H1 (cell line): ENCODE measurements around the gene HSPA4. TPM values are rescaled to one million over a fixed set of nuclear protein-coding genes. Genes with fewer than 3 reads are reported as not detected.

Experiments
- CTCF ChIA-PET: fragments of 300-600 bp; sonication (Branson Sonifier 250); formaldehyde crosslinking; loops from one replicate; lab custom pipeline; 2021; ENCODE audit not compliant: partially characterized antibody; lab: Charles Lee
- POLR2A ChIA-PET: fragments of 300-600 bp; sonication (Branson Sonifier 250); formaldehyde crosslinking; loops from one replicate; lab custom pipeline; 2021; ENCODE audit warnings: inconsistent platforms; ENCODE audit not compliant: partially characterized antibody; lab: Charles Lee
- DNase-seq, 2 experiments: peaks; one replicate each; pipeline versions ENCODE4 v3.0.0 to v3.0.0-alpha.2; 2010 to 2022; ENCODE audit warnings: low spot score in 2 of 2, low read depth in 1 of 2, mixed read lengths in 1 of 2
- FAIRE-seq: peaks from 2 replicates; lab custom pipeline; 2011; peaks lifted over from hg19 to GRCh38; lab: Jason Lieb, UNC
- H2AFZ ChIP-seq: 2 replicates; pipeline ENCODE4 v1.8.1; 2012; ENCODE audit warnings: low read length, inconsistent platforms
- H2AK5ac ChIP-seq: 2 replicates; pipeline ENCODE4 v1.6.1; 2013; ENCODE audit warnings: low read depth, low read length
- H2BK120ac ChIP-seq: replicated peaks from 2 replicates; pipeline ENCODE3; 2013; ENCODE audit warnings: low read depth, low read length, inconsistent platforms
- H2BK12ac ChIP-seq: 2 replicates; pipeline ENCODE4 v1.6.1; 2013; ENCODE audit warnings: low read depth, low read length
- H2BK15ac ChIP-seq: 2 replicates; pipeline ENCODE4 v1.6.1; 2013; ENCODE audit warnings: low read length
- H2BK20ac ChIP-seq: 2 replicates; pipeline ENCODE4 v1.6.1; 2013; ENCODE audit warnings: low read length
- H2BK5ac ChIP-seq: 2 replicates; pipeline ENCODE4 v1.6.1; 2013; ENCODE audit warnings: low read depth, low read length
- H3K14ac ChIP-seq: 2 replicates; pipeline ENCODE4 v1.6.1; 2013; ENCODE audit warnings: inconsistent platforms; ENCODE audit not compliant: insufficient read length
- H3K18ac ChIP-seq: 2 replicates; pipeline ENCODE4 v1.6.1; 2013; ENCODE audit warnings: low read length; ENCODE audit errors: extremely low read depth
- H3K23ac ChIP-seq: 2 replicates; pipeline ENCODE4 v1.6.1; 2013; ENCODE audit warnings: inconsistent platforms; ENCODE audit not compliant: insufficient read length
- H3K23me2 ChIP-seq: 2 replicates; pipeline ENCODE4 v1.6.1; 2013; ENCODE audit warnings: low read depth, low read length
- H3K27ac ChIP-seq: 2 replicates; pipeline ENCODE4 v1.6.1; 2011; ENCODE audit warnings: low read depth, low read length, inconsistent platforms
- H3K27me3 ChIP-seq, 4 experiments: replicated peaks in 1 of 4; 1 replicate in 1 of 4; 2 replicates in 3 of 4; pipeline versions ENCODE4 v1.6.1 to v1.8.1; 2011 to 2013; ENCODE audit warnings: low read length in 3 of 4, mild to moderate bottlenecking in 3 of 4, inconsistent platforms in 2 of 4, mixed read lengths in 2 of 4, moderate library complexity in 1 of 4; ENCODE audit not compliant: control insufficient read depth in 3 of 4, insufficient read depth in 3 of 4; ENCODE audit errors: extremely low read depth in 1 of 4
- H3K36me3 ChIP-seq, 4 experiments: 2 replicates each; pipeline versions ENCODE4 v1.6.1 to v1.8.1; 2011 to 2013; ENCODE audit warnings: mild to moderate bottlenecking in 4 of 4, low read length in 3 of 4, moderate library complexity in 2 of 4, control low read depth in 1 of 4, inconsistent platforms in 1 of 4; ENCODE audit not compliant: insufficient read depth in 4 of 4, control insufficient read depth in 2 of 4
- H3K4ac ChIP-seq: replicated peaks from 2 replicates; pipeline ENCODE3; 2013; ENCODE audit warnings: low read length, low read depth, mixed read lengths, inconsistent platforms; ENCODE audit not compliant: insufficient read length
- H3K4me1 ChIP-seq, 4 experiments: replicated peaks in 1 of 4; 1 replicate in 1 of 4; 2 replicates in 3 of 4; pipeline versions ENCODE4 v1.6.1 to v1.8.1; 2011 to 2013; ENCODE audit warnings: low read length in 3 of 4, inconsistent platforms in 2 of 4, mixed read lengths in 1 of 4; ENCODE audit not compliant: insufficient read depth in 4 of 4, control insufficient read depth in 3 of 4
- H3K4me2 ChIP-seq, 2 experiments: 2 replicates each; pipeline versions ENCODE4 v1.6.1 to v1.8.1; 2011 to 2013; ENCODE audit warnings: low read depth in 2 of 2, low read length in 2 of 2, control low read depth in 1 of 2, inconsistent platforms in 1 of 2, mild to moderate bottlenecking in 1 of 2; ENCODE audit not compliant: insufficient read depth in 1 of 2
- H3K4me3 ChIP-seq, 4 experiments: fragments of 200-600, 300-600 bp in 1 of 4; sonication (generic), shearing (Covaris generic), sonication (Bioruptor Twin) in 1 of 4; 2 replicates each; pipeline versions ENCODE4 v1.5.1 to v1.8.1; 2011 to 2016; ENCODE audit warnings: low read length in 4 of 4, low read depth in 3 of 4, control low read depth in 2 of 4, inconsistent platforms in 2 of 4, mild to moderate bottlenecking in 2 of 4, mixed read lengths in 1 of 4, moderate library complexity in 1 of 4; ENCODE audit not compliant: insufficient read depth in 2 of 4; ENCODE audit errors: extremely low read depth in 1 of 4
- H3K56ac ChIP-seq: replicated peaks from 2 replicates; pipeline ENCODE3; 2013; ENCODE audit warnings: low read depth, mild to moderate bottlenecking, mixed read lengths, low read length, inconsistent platforms; ENCODE audit not compliant: insufficient read length
- H3K79me1 ChIP-seq: 2 replicates; pipeline ENCODE4 v1.6.1; 2013; ENCODE audit warnings: low read depth, low read length, control low read depth
- H3K79me2 ChIP-seq, 2 experiments: 2 replicates each; pipeline versions ENCODE4 v1.6.1 to v1.8.1; 2012 to 2013; ENCODE audit warnings: low read length in 2 of 2, mild to moderate bottlenecking in 2 of 2, inconsistent platforms in 1 of 2; ENCODE audit not compliant: insufficient read depth in 2 of 2, control insufficient read depth in 1 of 2
- H3K9ac ChIP-seq, 4 experiments: replicated peaks in 1 of 4; 1 replicate in 1 of 4; 2 replicates in 3 of 4; pipeline versions ENCODE4 v1.6.1 to v1.8.1; 2011 to 2013; ENCODE audit warnings: low read depth in 3 of 4, low read length in 3 of 4, control low read depth in 2 of 4, mild to moderate bottlenecking in 2 of 4, moderate library complexity in 2 of 4, inconsistent platforms in 1 of 4; ENCODE audit errors: extremely low read depth in 1 of 4
- H3K9me3 ChIP-seq, 2 experiments: 2 replicates each; pipeline versions ENCODE4 v1.6.1 to v1.8.1; 2012 to 2013; ENCODE audit warnings: mild to moderate bottlenecking in 2 of 2, moderate library complexity in 2 of 2, control low read depth in 1 of 2, inconsistent platforms in 1 of 2, low read depth in 1 of 2, low read length in 1 of 2, mixed read lengths in 1 of 2; ENCODE audit not compliant: insufficient read depth in 2 of 2
- H4K20me1 ChIP-seq, 2 experiments: replicated peaks in 1 of 2; 2 replicates each; pipeline versions ENCODE3 to v1.8.1; 2011 to 2013; ENCODE audit warnings: inconsistent platforms in 2 of 2, low read length in 2 of 2, mild to moderate bottlenecking in 1 of 2; ENCODE audit not compliant: insufficient read depth in 2 of 2, control insufficient read depth in 1 of 2
- H4K5ac ChIP-seq: 2 replicates; pipeline ENCODE4 v1.6.1; 2013; ENCODE audit warnings: low read length, low read depth, mixed read lengths, inconsistent platforms; ENCODE audit not compliant: insufficient read length
- H4K8ac ChIP-seq: 2 replicates; pipeline ENCODE4 v1.8.0; 2013; ENCODE audit warnings: mild to moderate bottlenecking, moderate library complexity, low read length, inconsistent platforms; ENCODE audit not compliant: insufficient read depth; ENCODE audit errors: extremely low read depth
- H4K91ac ChIP-seq: replicated peaks from 2 replicates; pipeline ENCODE3; 2013; ENCODE audit warnings: low read length, mixed read lengths, inconsistent platforms; ENCODE audit not compliant: insufficient read length
- CBX5 ChIP-seq: fragments of 300-800, 300-1000 bp; sonication (generic); IDR thresholded peaks from 2 replicates; pipeline ENCODE4 v1.7.1; 2016; ENCODE audit warnings: antibody characterized with exemption, low read length, low read depth
- FOSL1 ChIP-seq: IDR thresholded peaks from 2 replicates; pipeline ENCODE4 v1.6.1; 2011; ENCODE audit warnings: mild to moderate bottlenecking, low read depth, low read length, moderate library complexity; ENCODE audit not compliant: insufficient read depth
- GABPA ChIP-seq: IDR thresholded peaks from 2 replicates; pipeline ENCODE4 v1.6.1; 2011; ENCODE audit warnings: mild to moderate bottlenecking, low read length, moderate library complexity, borderline replicate concordance; ENCODE audit not compliant: insufficient read depth
- KDM4A ChIP-seq: IDR thresholded peaks from one replicate; pipeline ENCODE4 v1.7.1; 2012; ENCODE audit warnings: low read depth, mild to moderate bottlenecking, moderate library complexity, low read length, inconsistent platforms; ENCODE audit not compliant: severe bottlenecking
- RBBP5 ChIP-seq: IDR thresholded peaks from 2 replicates; pipeline ENCODE4 v1.7.1; 2012; ENCODE audit warnings: low read depth, mild to moderate bottlenecking, inconsistent platforms, low read length, moderate library complexity, borderline replicate concordance
- SAP30 ChIP-seq: fragments of 300-600 bp; sonication (generic); IDR thresholded peaks from 2 replicates; pipeline ENCODE4 v1.7.1; 2012; ENCODE audit warnings: low read length, moderate library complexity, mild to moderate bottlenecking, inconsistent platforms; ENCODE audit not compliant: insufficient read depth, insufficient replicate concordance
- SIRT6 ChIP-seq: IDR thresholded peaks from one replicate; pipeline ENCODE4 v1.7.1; 2012; ENCODE audit warnings: low read length, inconsistent platforms
- WGBS, 2 experiments: shearing (Covaris generic) in 1 of 2; methylation state at CpG; one replicate each; pipeline versions ENCODE4 v1.1.6 to v1.1.7; 2013 to 2015; ENCODE audit warnings: low lambda C conversion rate in 2 of 2, mixed read lengths in 2 of 2, inconsistent platforms in 1 of 2, low coverage in 1 of 2, missing lambda C conversion rate in 1 of 2; ENCODE audit not compliant: insufficient replicate concordance in 2 of 2, insufficient coverage in 1 of 2, insufficient read length in 1 of 2; ENCODE audit errors: extremely low coverage in 1 of 2, missing lambda C conversion rate in 1 of 2; 5-methylcytosine and 5-hydroxymethylcytosine counted together
- long read RNA-seq, 2 experiments: library from RNA in 1 of 2; library from capped mRNA in 1 of 2; stranded (forward); transcript quantifications; one replicate each; pipeline ENCODE4 v2.0.0, GENCODE V29; 2021; ENCODE audit warnings: inconsistent platforms in 1 of 2
- polyA minus RNA-seq, 3 experiments: library from RNA; depleted of rRNA, polyadenylated mRNA; stranded (reverse); fragments of >200 nt; gene quantifications; 1 replicate in 2 of 3; 2 replicates in 1 of 3; pipeline ENCODE4 v1.2.3, GENCODE V29; 2011
- polyA plus RNA-seq, 7 experiments: library from polyadenylated mRNA; depleted of rRNA in 3 of 7; stranded (reverse) in 5 of 7; unstranded in 2 of 7; fragments of >200 nt in 5 of 7; fragments of 200-250 nt in 2 of 7; gene quantifications; 1 replicate in 5 of 7; 2 replicates in 1 of 7; 4 replicates in 1 of 7; pipeline versions ENCODE4 v1.2.1 to v1.2.3, GENCODE V29; 2011 to 2013; ENCODE audit warnings: missing spikeins in 2 of 7, mixed read lengths in 2 of 7
- total RNA-seq: library from RNA; stranded (reverse); fragmentation: NEBNext Ultra II Directional; extraction: Animal tissue kit (Norgen Biotek cat#: 25700); gene quantifications from 2 replicates; pipeline ENCODE4 v1.2.1, GENCODE V29; 2021

Gene HSPA4
- total RNA-seq, result 411 and 445 TPM in 2 replicates
- 24.6 and 28.9 TPM in 2 replicates for polyA plus RNA-seq (2011; rRNA removed)
- 65.7 TPM for polyA plus RNA-seq (2011; cell fraction: cytosol; rRNA removed)
- polyA plus RNA-seq (2011; cell fraction: nucleus; rRNA removed), result 20.2 TPM
- 175 to 362 TPM (median 194 TPM) in 4 replicates for polyA plus RNA-seq (2012, experiment 1 of 2)
- polyA plus RNA-seq (2012, experiment 2 of 2), result 28.9 TPM
- 279 TPM for polyA plus RNA-seq (2013, experiment 1 of 2)
- 299 TPM for polyA plus RNA-seq (2013, experiment 2 of 2)
- polyA minus RNA-seq (2011; rRNA and poly(A)+ RNA removed), result 88.3 and 112 TPM in 2 replicates
- 115 TPM for polyA minus RNA-seq (2011; cell fraction: cytosol; rRNA and poly(A)+ RNA removed)
- polyA minus RNA-seq (2011; cell fraction: nucleus; rRNA and poly(A)+ RNA removed), result 48.9 TPM
- long read RNA-seq, experiment 1, full-length matches to known transcripts, result 32 of 222 reads
- long read RNA-seq, experiment 1, partial matches to known transcripts, result 170 of 222 reads
- long read RNA-seq, experiment 1, other reads (novel, unspliced or antisense), result 20 of 222 reads
- long read RNA-seq, experiment 2, full-length matches to known transcripts, result 87 of 221 reads
- long read RNA-seq, experiment 2, partial matches to known transcripts, result 123 of 221 reads
- long read RNA-seq, experiment 2, other reads (novel, unspliced or antisense), result 11 of 221 reads

GRCh38 chr5:133051542-133052316 lies at the start of gene HSPA4:
Gene HSPA4 (plus strand): TSS chr5:133052013. CDS start chr5:133052251, 238 bp downstream.
- H2BK5ac ChIP-seq, result peak within 1 kb of the TSS; percentile 99
- peak within 1 kb of the TSS; percentile 94 to 100 (median 96) for H3K9ac ChIP-seq
- H3K27me3 ChIP-seq, result no peaks in the 10 kb centered on the region
- H4K91ac ChIP-seq, result peak within 1 kb of the TSS; percentile 94
- peak within 1 kb of the TSS; percentile 63 for H3K4ac ChIP-seq
- 0 out of 2 replicates have a peak within 1 kb of the TSS, but pooled peaks have one; percentile 64 for H2BK20ac ChIP-seq
- peak; percentile 36 for FAIRE-seq
- H3K18ac ChIP-seq, result peak within 1 kb of the TSS; percentile 99
- H3K4me3 ChIP-seq, result peak within 1 kb of the TSS; percentile 80 to 99 (median 97)
- 1% methylated on average over 63 of the region's 68 CpGs; no CpG with 5 or more reads in 1 of the 2 experiments for WGBS, 2 experiments
- no peaks in the 10 kb centered on the region for H3K9me3 ChIP-seq
- peaks cover 0 to 8% (median 2%) of the 10 kb centered on the region in 4 experiments; a peak in 4 of 7 replicates for H3K4me1 ChIP-seq
- peak within 1 kb of the TSS; percentile 95 for H2BK12ac ChIP-seq
- H2AFZ ChIP-seq, result no peak within 1 kb of the TSS
- H3K36me3 ChIP-seq, result no peaks in the 10 kb centered on the region
- peak within 1 kb of the TSS; percentile 93 to 95 for H3K4me2 ChIP-seq
- no peak within 1 kb of the TSS for H3K14ac ChIP-seq
- H4K20me1 ChIP-seq, result peaks cover 8 to 21% of the 10 kb centered on the region in 2 experiments
- H3K27ac ChIP-seq, result peak within 1 kb of the TSS; percentile 99
- ChIA-PET CTCF (interaction anchor here (0.6 to 1.3 kb wide), 3 partner anchors 112 to 226 kb away, joined by 3 read pairs; no protein-coding TSS in a partner anchor), POLR2A (interaction anchor here (0.7 to 6.6 kb wide), 35 partner anchors 8 to 925 kb away, joined by 3 to 104 read pairs (median 4); partner anchors contain the start of genes AFF4, GDF9, SHROOM1 and UQCRQ)
- peaks cover 42 to 48% of the 10 kb centered on the region in 2 experiments for H3K79me2 ChIP-seq
- peak within 1 kb of the TSS; percentile 99 for H4K8ac ChIP-seq
- H4K5ac ChIP-seq, result peak within 1 kb of the TSS; percentile 98
- no peak within 1 kb of the TSS for H3K23ac ChIP-seq
- H3K56ac ChIP-seq, result peak within 1 kb of the TSS; percentile 96
- peak within 1 kb of the TSS; percentile 81; the same call in 1 of the 2 replicates for H2BK15ac ChIP-seq
- peaks cover 2% of the 10 kb centered on the region; the same call in 1 of the 2 replicates for H3K79me1 ChIP-seq
- peak within 1 kb of the TSS; percentile 30 for H2BK120ac ChIP-seq
- peak within 1 kb of the TSS; percentile 96; the same call in 1 of the 2 replicates for H2AK5ac ChIP-seq
- H3K23me2 ChIP-seq, result peaks cover 10% of the 10 kb centered on the region
- peak; percentile 92 to 96 for DNase-seq
- TF ChIP-seq SAP30, result no peak
- TF ChIP-seq RBBP5, result peak; percentile 73
- no peak for TF ChIP-seq CBX5
- TF ChIP-seq KDM4A, result peak; percentile 69
- peak; percentile 64; the same call in 1 of the 2 replicates for TF ChIP-seq GABPA
- no peak for TF ChIP-seq SIRT6
- no peak for TF ChIP-seq FOSL1
